ENCODE data around the gene C19orf67. TPM values are rescaled to one million over a fixed set of nuclear protein-coding genes. Genes with fewer than 3 reads are reported as not detected.

Gene C19orf67
- total RNA-seq, 4 donors from 2014 or later = not detected

- Histone ChIP-seq H3K4me3 (no peak overlapping the region), H3K27ac (no peak overlapping the region), H3K36me3 (peaks cover 0 to 27% (median 0%) of the 10 kb centered on the region in 3 donors), H3K9me3 (peaks cover 0 to 6% (median 0%) of the 10 kb centered on the region in 4 donors), H3K4me1 (peaks cover 0 to 12% (median 6%) of the 10 kb centered on the region in 4 donors), H3K27me3 (no peaks in the 10 kb centered on the region)
- no peak for TF ChIP-seq POLR2A (IDR thresholded peaks at IDR 0.05)
- TF ChIP-seq, protein P1, sequence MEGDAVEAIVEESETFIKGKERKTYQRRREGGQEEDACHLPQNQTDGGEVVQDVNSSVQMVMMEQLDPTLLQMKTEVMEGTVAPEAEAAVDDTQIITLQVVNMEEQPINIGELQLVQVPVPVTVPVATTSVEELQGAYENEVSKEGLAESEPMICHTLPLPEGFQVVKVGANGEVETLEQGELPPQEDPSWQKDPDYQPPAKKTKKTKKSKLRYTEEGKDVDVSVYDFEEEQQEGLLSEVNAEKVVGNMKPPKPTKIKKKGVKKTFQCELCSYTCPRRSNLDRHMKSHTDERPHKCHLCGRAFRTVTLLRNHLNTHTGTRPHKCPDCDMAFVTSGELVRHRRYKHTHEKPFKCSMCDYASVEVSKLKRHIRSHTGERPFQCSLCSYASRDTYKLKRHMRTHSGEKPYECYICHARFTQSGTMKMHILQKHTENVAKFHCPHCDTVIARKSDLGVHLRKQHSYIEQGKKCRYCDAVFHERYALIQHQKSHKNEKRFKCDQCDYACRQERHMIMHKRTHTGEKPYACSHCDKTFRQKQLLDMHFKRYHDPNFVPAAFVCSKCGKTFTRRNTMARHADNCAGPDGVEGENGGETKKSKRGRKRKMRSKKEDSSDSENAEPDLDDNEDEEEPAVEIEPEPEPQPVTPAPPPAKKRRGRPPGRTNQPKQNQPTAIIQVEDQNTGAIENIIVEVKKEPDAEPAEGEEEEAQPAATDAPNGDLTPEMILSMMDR (IDR thresholded peaks at IDR 0.05) = no peak
- DNase-seq = no peak
Observed at GRCh38 chr19:14093117-14093823, 7.7 kb upstream of the C19orf67 start.

GRCh38 chr19:14091813-14092462 is 6.4 kb upstream of the C19orf67 start:
- peak; percentile 63 to 74 (median 64) for DNase-seq
- peak overlapping the region; percentile 66 to 99 (median 88) for H3K4me3 ChIP-seq

DNA sequence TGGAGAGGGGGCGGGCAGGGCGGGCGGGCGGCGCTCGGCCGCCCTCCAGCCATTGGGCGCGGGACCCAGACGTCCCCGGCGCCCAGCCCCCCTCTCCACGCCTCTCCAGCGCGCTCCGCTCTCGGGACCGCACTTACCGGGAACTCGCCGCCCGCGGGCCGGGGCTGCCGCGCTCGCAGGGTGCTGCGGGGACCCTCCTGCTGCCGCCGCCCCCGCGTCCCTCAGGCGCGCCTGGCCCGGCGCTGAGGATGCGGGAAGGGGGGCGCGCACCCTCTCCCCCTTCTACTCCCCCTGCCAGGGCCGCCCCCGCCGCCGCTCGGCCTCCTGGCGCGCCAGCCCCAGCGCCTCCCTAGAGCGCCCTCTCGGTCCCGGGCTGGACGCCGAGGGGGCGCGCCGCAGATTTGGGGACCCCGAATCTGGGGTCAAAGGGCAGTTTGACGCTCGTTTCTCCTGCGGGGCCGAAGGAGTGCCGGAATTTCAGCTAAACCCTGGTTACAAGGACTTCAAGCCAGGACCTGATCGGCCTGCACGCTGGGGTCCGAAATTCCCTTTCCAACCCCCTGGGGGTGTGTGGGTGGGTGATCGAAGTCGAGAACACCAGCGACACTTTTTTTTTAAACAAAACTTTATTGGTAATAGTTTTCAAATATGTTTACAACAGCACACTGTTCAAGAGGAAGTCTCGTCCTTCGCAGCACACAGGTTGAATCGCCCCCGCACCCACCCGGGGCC is 5.7 kb upstream of the C19orf67 start:
- peaks cover 0 to 6% (median 0%) of the 10 kb centered on the region in 4 donors for H3K9me3 ChIP-seq
- H3K27me3 ChIP-seq = no peaks in the 10 kb centered on the region
- peak in 2 of 3 donors; percentile 72 to 90 for DNase-seq
- peak overlapping the region; percentile 66 to 99 (median 88) for H3K4me3 ChIP-seq
- H3K36me3 ChIP-seq = peaks cover 0 to 12% (median 0%) of the 10 kb centered on the region in 3 donors
- H3K27ac ChIP-seq = peak overlapping the region; percentile 81 to 99 (median 96)
- H3K4me1 ChIP-seq = peaks cover 0 to 12% (median 6%) of the 10 kb centered on the region in 4 donors
- TF ChIP-seq, protein P1 (IDR thresholded peaks at IDR 0.05) = peak in 2 of 6 experiments; percentile 23 to 27
- peak; percentile 68 to 74 for TF ChIP-seq POLR2A (IDR thresholded peaks at IDR 0.05)

More at GRCh38 chr19:14091813-14092462, 6.4 kb upstream of the C19orf67 start:
- H3K27me3 ChIP-seq = no peaks in the 10 kb centered on the region
- peak overlapping the region; percentile 81 to 99 (median 96) for H3K27ac ChIP-seq
- TF ChIP-seq, protein P1 (IDR thresholded peaks at IDR 0.05) = no peak
- no peak for TF ChIP-seq POLR2A (IDR thresholded peaks at IDR 0.05)
- peaks cover 0 to 19% (median 0%) of the 10 kb centered on the region in 3 donors for H3K36me3 ChIP-seq
- H3K9me3 ChIP-seq = peaks cover 0 to 6% (median 0%) of the 10 kb centered on the region in 4 donors
- H3K4me1 ChIP-seq = peaks cover 0 to 12% (median 6%) of the 10 kb centered on the region in 4 donors

DNA sequence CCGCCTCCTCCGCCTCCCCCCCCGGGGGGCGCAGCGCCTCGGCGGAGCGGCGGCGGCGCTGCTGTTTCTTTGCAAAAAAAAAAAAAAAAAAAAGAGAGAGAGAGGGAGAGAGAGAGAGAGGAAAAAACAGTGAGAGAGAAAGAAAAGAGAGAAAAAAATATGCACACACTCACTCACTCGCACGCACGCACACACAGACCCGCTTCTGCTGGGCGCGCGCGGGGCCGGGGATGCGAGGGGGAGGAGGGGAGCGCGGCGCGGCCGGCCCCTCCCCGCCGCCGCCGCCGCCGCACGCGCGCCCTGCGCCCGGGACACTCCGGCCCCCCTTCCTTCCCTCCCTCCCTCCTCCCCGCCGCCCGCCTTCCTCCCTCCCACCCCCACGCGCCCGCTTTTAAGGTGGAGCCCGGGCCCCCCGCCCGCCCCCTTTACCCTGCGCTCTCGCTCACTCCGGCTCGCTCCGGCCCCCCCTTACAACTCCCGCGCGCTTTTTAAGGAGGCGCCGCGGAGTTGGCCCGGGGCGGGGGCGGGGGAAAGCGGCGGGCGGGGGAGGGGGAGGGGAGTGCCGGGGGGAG is 5.0 kb upstream of the C19orf67 start, which contains the start of gene SAMD1:
Gene SAMD1 (minus strand): TSS at position 243 of the 572 bp plus-strand sequence.
- Histone ChIP-seq H3K27ac (peak within 1 kb of the TSS; percentile 81 to 99 (median 96)), H3K4me3 (peak within 1 kb of the TSS; percentile 66 to 99 (median 88)), H3K9me3 (peaks cover 0 to 6% (median 0%) of the 10 kb centered on the region in 4 donors), H3K27me3 (no peaks in the 10 kb centered on the region), H3K36me3 (peaks cover 0 to 12% (median 0%) of the 10 kb centered on the region in 3 donors), H3K4me1 (peaks cover 0 to 12% (median 6%) of the 10 kb centered on the region in 4 donors)
- peak; percentile 89 to 96 (median 91) for DNase-seq
- TF ChIP-seq, protein P1 (IDR thresholded peaks at IDR 0.05) = no peak
- no peak for TF ChIP-seq POLR2A (IDR thresholded peaks at IDR 0.05)
